NCI-H2029 treated with DMSO at 0.1 percent for 48 hours (cell line): ENCODE results near the gene ABCC2.
"Not testable (repeated sequence)": the region's sequence is repeated elsewhere in the genome, so short reads cannot be mapped to it uniquely, and the experiment has no call there.

Experiments
- DNase-seq: peaks from one replicate; lab custom pipeline; 2025; lab: John Stamatoyannopoulos, UW

Gene ABCC2

GRCh38 chr10:99782447-99783286 lies at the start of gene ABCC2:
Gene ABCC2, plus strand, starts transcription at chr10:99782640. Its CDS starts 205 bp downstream, at chr10:99782845.
- DNase-seq = no peak

DNA sequence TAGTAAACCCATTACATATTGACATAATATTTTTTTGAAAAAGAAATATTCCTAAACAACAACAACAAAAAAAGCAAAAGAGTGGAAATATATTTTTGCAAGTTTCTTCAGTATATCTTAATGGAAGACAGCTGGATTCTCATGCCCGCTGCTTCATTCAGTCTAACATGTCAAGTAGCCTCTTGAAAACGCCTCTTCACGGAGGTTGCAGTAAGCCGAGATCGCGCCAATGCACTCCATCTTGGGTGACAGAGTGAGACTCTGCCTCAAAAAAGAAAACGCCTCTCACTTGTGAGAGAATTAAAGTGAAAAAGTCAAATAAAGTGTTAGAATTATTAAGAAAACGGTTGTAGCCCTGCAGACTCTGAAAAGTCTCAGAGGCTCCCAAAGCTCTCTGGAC lies 49.1 kb upstream of the ABCC2 start:
- peak; percentile 6 for DNase-seq

GRCh38 chr10:99734111-99734510 lies 48.3 kb upstream of the ABCC2 start:
- not testable (repeated sequence) for DNase-seq

GRCh38 chr10:99740260-99740659 lies 42.2 kb upstream of the ABCC2 start:
- DNase-seq = no peak

DNA sequence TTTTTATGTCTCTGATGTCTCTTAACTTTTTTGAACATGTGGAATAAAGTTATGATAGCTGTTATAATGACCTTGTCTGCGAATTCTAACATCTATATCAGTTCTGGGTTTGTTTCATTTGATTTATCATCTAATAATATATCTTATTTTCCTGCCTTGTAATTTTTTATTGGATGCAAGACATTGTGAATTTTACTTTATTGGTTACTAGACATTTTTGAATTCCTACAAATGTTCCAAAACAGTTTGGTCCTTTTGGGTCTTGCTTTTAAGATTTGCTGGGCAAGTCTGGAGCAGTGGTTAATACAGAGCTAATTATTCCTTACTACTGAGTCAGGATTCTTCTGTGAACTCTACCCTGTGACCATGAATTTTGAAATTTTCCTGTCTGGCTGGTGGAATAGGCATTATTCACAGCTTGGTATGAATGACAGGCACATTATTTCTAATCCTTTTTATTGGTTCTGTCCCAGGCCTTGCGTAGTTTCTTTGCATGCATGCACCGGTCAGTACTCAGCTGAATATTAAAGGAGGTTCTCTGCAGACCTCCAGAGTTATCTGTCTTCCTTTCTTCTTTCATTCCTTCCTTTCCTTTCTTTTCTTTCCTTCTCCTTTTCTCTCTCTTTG lies 41.4 kb upstream of the ABCC2 start:
- DNase-seq = no peak

DNA sequence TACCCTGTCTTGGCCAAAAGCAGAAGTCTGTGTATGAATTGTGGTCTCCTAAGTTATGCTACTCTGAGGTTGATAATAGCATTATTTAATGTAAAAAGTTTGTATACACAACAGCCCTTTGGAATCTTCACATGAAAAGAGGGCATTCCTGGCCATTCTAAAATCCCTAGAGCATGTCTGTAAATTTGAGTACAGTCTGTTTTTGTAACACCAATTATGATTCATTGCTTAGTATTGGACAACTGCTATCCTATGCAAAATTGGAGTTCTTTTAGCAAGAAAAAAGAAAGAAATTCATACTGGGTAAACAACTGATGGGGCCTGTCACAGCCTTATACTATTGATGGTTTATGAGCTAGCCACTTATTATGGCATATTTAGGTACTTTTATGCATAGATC lies 40.2 kb upstream of the ABCC2 start:
- no peak for DNase-seq

DNA sequence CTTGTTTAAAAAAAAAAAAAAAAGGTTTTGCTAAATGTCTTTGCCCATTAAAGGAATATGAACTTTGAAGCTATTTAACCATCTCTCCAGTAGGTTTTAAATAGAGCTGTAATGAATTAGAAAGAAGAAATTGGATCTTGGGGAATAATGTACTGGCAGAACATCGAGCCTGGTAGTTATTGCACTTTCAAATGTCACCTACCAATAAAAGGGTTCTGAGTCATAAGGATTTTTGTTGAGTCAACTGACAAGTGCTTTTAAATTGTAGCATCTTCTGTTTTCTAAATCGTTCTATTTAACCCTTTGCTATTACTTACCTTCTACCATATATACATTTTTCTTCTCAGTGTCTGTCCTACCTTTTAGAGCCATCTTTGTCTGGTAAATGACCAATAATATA lies 39.7 kb upstream of the ABCC2 start:
- no peak for DNase-seq

- DNase-seq = no peak
These were observed 38.6 kb upstream of the ABCC2 start for GRCh38 chr10:99743841-99744240.

DNA sequence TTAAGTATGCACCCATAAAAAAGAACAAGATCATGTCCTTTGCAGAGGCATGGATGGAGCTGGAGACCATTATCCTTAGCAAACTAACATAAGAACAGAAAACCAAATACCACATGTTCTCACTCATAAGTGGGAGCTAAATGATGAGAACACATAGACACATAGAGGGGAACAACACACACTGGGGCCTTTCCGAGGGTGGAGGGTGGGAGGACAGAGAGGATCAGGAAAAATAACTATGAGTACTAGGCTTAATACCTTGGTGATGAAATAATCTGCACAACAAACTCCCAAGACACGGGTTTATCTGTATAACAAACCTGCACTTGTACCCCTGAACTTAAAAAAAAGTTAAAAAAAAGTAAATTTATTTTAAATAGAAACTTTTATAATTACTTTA lies 36.3 kb upstream of the ABCC2 start:
- not testable (repeated sequence) for DNase-seq

DNA sequence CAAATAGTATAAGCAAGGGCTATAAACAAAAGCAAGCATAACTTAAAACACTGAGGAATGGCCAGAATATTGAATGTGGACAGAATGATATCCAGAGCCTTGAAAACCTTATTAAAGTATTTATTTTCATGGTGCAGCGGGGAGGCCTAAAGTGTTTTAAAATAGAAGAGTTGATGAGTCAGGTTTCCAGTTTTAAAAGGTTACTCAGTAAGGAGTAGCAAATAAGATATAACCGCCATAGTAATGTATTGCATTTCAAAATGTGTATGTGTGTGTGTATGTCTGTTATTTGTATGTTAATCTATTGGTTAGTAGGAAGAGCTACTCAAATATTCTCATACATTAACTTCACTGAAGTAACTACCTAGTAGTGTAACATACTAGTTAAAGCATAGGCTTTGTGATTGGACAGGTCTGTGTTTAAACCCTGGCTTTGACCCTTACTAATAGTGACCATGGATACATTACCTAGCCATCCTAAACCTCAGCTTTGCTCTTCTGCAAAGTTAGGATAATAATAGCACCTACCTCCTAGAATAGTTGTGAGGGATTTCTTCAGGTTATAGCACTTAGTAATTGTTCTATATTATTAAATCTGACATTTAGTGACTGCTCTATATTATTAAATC lies 33.5 kb upstream of the ABCC2 start:
- no peak for DNase-seq

GRCh38 chr10:99750641-99751040 lies 31.8 kb upstream of the ABCC2 start:
- DNase-seq = no peak

- no peak for DNase-seq
These were observed 27.8 kb upstream of the ABCC2 start for GRCh38 chr10:99754670-99755069.

DNA sequence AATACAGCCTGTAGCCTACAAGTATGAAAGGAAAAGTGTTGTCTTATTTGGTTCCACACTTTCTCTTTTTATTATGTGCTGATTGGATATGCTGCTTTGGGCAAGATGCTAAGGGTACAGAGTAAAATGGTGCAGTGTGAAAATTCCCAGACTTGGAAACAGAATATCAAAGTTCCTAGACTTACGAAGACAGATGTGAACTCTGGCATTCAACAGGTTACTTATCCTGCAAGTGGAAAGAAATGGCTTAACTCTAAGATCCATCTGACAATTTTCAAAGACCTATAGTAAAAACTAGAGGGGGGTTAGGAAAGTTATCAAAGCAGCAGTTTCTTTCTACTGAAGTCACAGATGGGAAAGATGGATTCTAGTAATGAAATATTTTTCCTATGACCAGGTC lies 26.3 kb upstream of the ABCC2 start:
- no peak for DNase-seq

- DNase-seq = no peak
These were observed 24.1 kb upstream of the ABCC2 start for GRCh38 chr10:99758211-99758891.

DNA sequence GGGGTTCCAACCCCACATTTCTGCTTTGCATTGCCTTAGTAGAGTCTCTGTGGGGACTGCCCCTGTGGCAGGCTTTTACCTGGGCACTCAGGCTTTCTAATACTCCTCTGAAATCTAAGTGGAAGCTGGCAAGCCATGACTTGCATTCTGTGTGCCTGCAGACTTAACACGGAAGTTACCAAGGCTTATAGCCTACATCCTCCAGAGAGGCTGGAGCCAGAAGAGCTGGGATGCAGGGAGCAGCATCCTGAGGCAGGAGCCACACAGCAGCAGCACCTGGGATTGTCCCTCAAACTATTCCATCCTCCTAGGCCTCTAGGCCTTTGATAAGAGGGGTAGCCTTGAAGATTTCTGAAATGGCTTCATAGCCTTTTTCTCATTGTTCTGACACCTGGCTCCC lies 22.1 kb upstream of the ABCC2 start:
- no peak for DNase-seq

GRCh38 chr10:99761365-99761764 lies 21.1 kb upstream of the ABCC2 start:
- no peak for DNase-seq

DNA sequence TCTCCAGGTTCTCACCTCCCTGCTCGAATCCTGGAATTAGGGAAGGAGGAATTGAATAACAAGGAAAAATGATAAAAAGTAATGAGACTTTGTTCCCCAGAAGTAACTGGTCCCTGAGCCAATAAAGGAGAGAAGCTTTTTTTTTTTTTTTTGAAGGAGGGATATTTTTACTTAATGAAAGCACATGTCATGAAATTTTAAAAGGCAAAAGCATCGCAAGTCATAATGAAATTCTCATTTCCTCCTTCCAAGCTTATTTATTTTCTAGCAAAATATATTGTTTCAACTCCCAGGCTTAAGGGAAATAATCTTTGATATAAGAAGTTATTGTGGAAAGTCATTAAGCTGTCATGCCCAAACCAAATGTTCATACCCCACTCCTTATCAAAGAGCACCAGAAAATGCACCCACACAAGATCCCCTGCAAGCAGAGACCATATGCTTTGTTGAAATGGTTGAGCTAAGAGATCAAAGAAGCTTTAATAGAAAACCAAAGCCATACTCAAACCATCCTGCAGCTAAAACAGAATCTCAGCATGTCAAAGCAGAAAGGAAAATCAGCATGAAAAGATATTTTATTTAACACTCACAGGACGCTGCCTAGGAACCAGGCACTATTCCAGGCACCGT lies 16.7 kb upstream of the ABCC2 start:
- no peak for DNase-seq

DNA sequence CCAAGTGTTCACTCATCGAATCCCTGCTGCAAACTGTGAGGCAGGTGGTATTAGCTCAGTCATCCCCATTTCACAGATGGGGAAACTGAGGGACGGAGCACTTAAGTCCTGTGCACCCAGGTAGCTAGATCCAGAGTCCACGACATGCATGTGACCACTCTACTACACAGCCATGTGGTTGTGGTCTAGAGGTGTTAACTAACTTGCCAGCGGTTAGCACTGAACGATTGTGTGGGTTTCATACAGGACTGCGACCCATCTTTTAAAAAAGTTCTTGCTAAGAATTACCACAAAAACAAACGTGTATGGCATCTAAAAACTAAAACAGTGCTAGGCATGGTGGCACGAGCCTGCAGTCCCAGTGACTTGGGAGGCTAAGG lies 16.1 kb upstream of the ABCC2 start:
- DNase-seq = no peak

- no peak for DNase-seq
These were observed 14.5 kb upstream of the ABCC2 start for GRCh38 chr10:99767901-99768300.

DNA sequence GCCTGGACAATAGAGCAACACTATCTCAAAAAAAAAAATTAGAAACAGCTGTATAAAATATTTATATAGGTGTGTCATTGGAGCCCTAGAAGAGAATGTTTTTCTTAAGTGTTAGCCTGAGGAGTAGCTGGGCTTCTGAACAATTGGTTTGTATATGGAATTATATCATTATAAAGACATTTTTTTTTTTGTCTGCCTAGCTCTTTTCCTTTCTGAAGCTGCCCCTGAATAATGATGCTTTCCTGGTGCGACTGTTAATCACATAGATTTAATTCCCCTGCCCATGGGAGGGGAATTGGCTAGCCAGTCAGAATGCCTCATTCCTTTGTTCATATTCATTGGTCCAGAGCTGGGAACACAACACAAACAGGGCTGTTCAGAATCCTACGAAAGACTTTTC lies 13.9 kb upstream of the ABCC2 start:
- DNase-seq = no peak

DNA sequence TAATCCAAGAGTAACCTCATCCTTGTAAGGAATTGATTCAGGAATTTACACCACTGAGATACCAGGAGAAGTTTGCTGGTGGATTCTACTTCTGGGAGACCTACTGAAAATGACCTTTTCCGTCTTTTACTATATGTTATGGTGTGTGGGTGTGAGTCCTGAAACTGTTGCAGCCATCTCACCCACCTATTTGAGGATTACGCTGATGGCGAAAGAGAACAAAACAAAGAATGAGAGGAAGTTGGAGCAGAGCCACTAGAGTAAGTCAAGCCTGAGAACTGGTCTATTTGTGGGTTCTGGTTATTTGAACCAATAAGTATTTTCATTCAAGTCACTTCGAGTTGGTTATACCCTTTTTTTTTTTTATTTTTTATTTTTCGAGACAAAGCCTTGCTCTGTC lies 12.7 kb upstream of the ABCC2 start:
- no peak for DNase-seq

GRCh38 chr10:99770408-99771045 lies 11.9 kb upstream of the ABCC2 start:
- DNase-seq = no peak
